GM12878 (cell line): ENCODE measurements around the gene SLC12A4. TPM values are rescaled to one million over a fixed set of nuclear protein-coding genes. Genes with fewer than 3 reads are reported as not detected.

Experiments used
- ATAC-seq: fragments of 200-7000 bp; cut with Tn5 transposase; 3 replicates; pipeline ENCODE4 v1.9.1; 2020; ENCODE audit warnings: mild to moderate bottlenecking, moderate library complexity
- BruUV-seq: library from RNA; stranded (reverse); fragments of 400-500 nt; replicated peaks from 2 replicates; lab custom pipeline; 2021; lab: Mats Ljungman, UMichigan
- CTCF ChIA-PET: fragments of 300-600 bp; sonication (Branson Sonifier 250); formaldehyde crosslinking; extraction: SDS; loops from one replicate; lab custom pipeline; 2021; ENCODE audit warnings: inconsistent platforms; lab: Yijun Ruan, JAX
- POLR2A ChIA-PET: fragments of 350-600 bp; formaldehyde crosslinking; extraction: SDS; loops from one replicate; lab custom pipeline; 2021; ENCODE audit warnings: inconsistent platforms; lab: Charles Lee
- RAD21 ChIA-PET: fragments of 300-600 bp; sonication (Branson Sonifier 250); formaldehyde crosslinking; loops from one replicate; lab custom pipeline; 2023; ENCODE audit warnings: antibody characterized with exemption; ENCODE audit not compliant: unreplicated experiment; lab: Charles Lee
- SMC1A ChIA-PET: fragments of 300-600 bp; sonication (Branson Sonifier 250); formaldehyde crosslinking; loops from one replicate; lab custom pipeline; 2023; ENCODE audit not compliant: unreplicated experiment, uncharacterized antibody; lab: Charles Lee
- DNase-seq: peaks from one replicate; pipeline ENCODE4 v3.0.0-alpha.2; 2011; ENCODE audit warnings: low read depth, low spot score
- FAIRE-seq: peaks from 3 replicates; lab custom pipeline; 2011; peaks lifted over from hg19 to GRCh38; lab: Jason Lieb, UNC
- H2AFZ ChIP-seq: 2 replicates; pipeline ENCODE4 v1.6.0; 2011; ENCODE audit warnings: low read depth, low read length, control low read depth; ENCODE audit not compliant: control insufficient read depth
- H3K27ac ChIP-seq: 2 replicates; pipeline ENCODE4 v1.5.1; 2011; ENCODE audit warnings: control low read depth; ENCODE audit not compliant: control insufficient read depth, insufficient read depth
- H3K27me3 ChIP-seq, 2 experiments: replicated peaks in 1 of 2; 2 replicates each; pipeline versions ENCODE4 v1.6.0 to v1.6.1; 2011; ENCODE audit warnings: low read length in 1 of 2; ENCODE audit not compliant: control insufficient read depth in 2 of 2, insufficient read depth in 2 of 2
- H3K36me3 ChIP-seq, 2 experiments: 2 replicates each; pipeline ENCODE4 v1.5.1; 2011; ENCODE audit warnings: low read length in 1 of 2; ENCODE audit not compliant: control insufficient read depth in 2 of 2, insufficient read depth in 2 of 2
- H3K4me1 ChIP-seq: 2 replicates; pipeline ENCODE4 v1.6.1; 2011; ENCODE audit warnings: mild to moderate bottlenecking, low read length, moderate library complexity, mixed read lengths; ENCODE audit not compliant: control insufficient read depth, insufficient read depth
- H3K4me2 ChIP-seq: 2 replicates; pipeline ENCODE4 v1.6.0; 2011; ENCODE audit warnings: control low read depth; ENCODE audit not compliant: control insufficient read depth, insufficient read depth
- H3K4me3 ChIP-seq: fragments of 200-600 bp; sonication (generic); 2 replicates; pipeline ENCODE4 v1.5.1; 2016
- H3K79me2 ChIP-seq: 2 replicates; pipeline ENCODE4 v1.6.0; 2011; ENCODE audit warnings: low read length; ENCODE audit not compliant: control insufficient read depth, insufficient read depth
- H3K9ac ChIP-seq: 2 replicates; pipeline ENCODE4 v1.8.0; 2011; ENCODE audit warnings: low read length, control low read depth, mixed read lengths; ENCODE audit not compliant: control insufficient read depth, insufficient read depth
- H3K9me3 ChIP-seq: replicated peaks from 3 replicates; pipeline ENCODE4 v1.5.1; 2011; ENCODE audit warnings: mild to moderate bottlenecking, low read length; ENCODE audit not compliant: control insufficient read depth, insufficient read depth
- H4K20me1 ChIP-seq: 2 replicates; pipeline ENCODE4 v1.6.0; 2011; ENCODE audit not compliant: control insufficient read depth, insufficient read depth
- CHD4 ChIP-seq: fragments of 200-600 bp; sonication (generic); IDR thresholded peaks from 2 replicates; pipeline ENCODE4 v1.6.1; 2016; ENCODE audit warnings: mild to moderate bottlenecking
- EGR1 ChIP-seq, 2 experiments: IDR thresholded peaks; 1 replicate in 1 of 2; 2 replicates in 1 of 2; pipeline ENCODE4 v1.6.1; 2011 to 2012; ENCODE audit warnings: low read depth in 2 of 2, low read length in 2 of 2, borderline replicate concordance in 1 of 2, mild to moderate bottlenecking in 1 of 2, moderate library complexity in 1 of 2
- FOXK2 ChIP-seq: fragments of 450-650 bp; IDR thresholded peaks from 2 replicates; pipeline ENCODE4 v1.6.1; 2017; ENCODE audit warnings: mild to moderate bottlenecking, moderate library complexity
- HCFC1 ChIP-seq: fragments of 150-350 bp; IDR thresholded peaks from 2 replicates; pipeline ENCODE4 v1.6.1; 2014; ENCODE audit warnings: low read length
- MTA3 ChIP-seq: IDR thresholded peaks from 2 replicates; pipeline ENCODE4 v1.6.1; 2012; ENCODE audit warnings: low read length, inconsistent platforms, borderline replicate concordance
- PKNOX1 ChIP-seq: fragments of 450-650 bp; IDR thresholded peaks from 2 replicates; pipeline ENCODE4 v1.6.1; 2016; ENCODE audit warnings: mild to moderate bottlenecking
- POLR2A ChIP-seq: IDR thresholded peaks from 2 replicates; pipeline ENCODE4 v1.6.1; 2011; ENCODE audit warnings: low read depth, mild to moderate bottlenecking, low read length
- POLR2AphosphoS5 ChIP-seq: IDR thresholded peaks from 2 replicates; pipeline ENCODE4 v1.6.1; 2011; ENCODE audit warnings: mild to moderate bottlenecking, low read length, inconsistent platforms
- RB1 ChIP-seq: fragments of 450-650 bp; formaldehyde crosslinking; IDR thresholded peaks from 2 replicates; pipeline ENCODE4 v1.6.1; 2017; ENCODE audit warnings: mild to moderate bottlenecking, borderline replicate concordance
- RBBP5 ChIP-seq: fragments of 200-600 bp; sonication (generic); conservative IDR thresholded peaks from 2 replicates; pipeline ENCODE4 v1.6.1; 2016
- TAF1 ChIP-seq: IDR thresholded peaks from 2 replicates; pipeline ENCODE4 v1.6.1; 2011; ENCODE audit warnings: mild to moderate bottlenecking, low read depth, low read length, borderline replicate concordance
- YY1 ChIP-seq: IDR thresholded peaks from 2 replicates; pipeline ENCODE4 v1.6.1; 2011; ENCODE audit warnings: low read depth, mild to moderate bottlenecking, low read length
- WGBS: methylation state at CpG from one replicate; pipeline ENCODE4 v1.1.6; 2016; ENCODE audit warnings: low lambda C conversion rate; ENCODE audit not compliant: insufficient replicate concordance, insufficient coverage; ENCODE audit errors: missing lambda C conversion rate; 5-methylcytosine and 5-hydroxymethylcytosine counted together
- in situ Hi-C: fragments of 300-500 bp; cut with MboI; formaldehyde crosslinking; loops from 9 replicates; pipeline ENCODE4 v1.14.3; 2018; ENCODE audit warnings: mixed read lengths
- intact Hi-C: fragments of 100-400 bp; cut with micrococcal nuclease; formaldehyde crosslinking; loops from one replicate; pipeline ENCODE4 v1.14.2; 2022; ENCODE audit not compliant: unreplicated experiment
- polyA plus RNA-seq, 11 experiments: library from polyadenylated mRNA; depleted of rRNA in 4 of 11; unstranded in 6 of 11; stranded (reverse) in 5 of 11; fragments of >200 nt; fragmentation: Nextera tagmentation in 4 of 11; fragmentation: Illumina TruSeq in 1 of 11; extraction: Ambion mirVana in 4 of 11; extraction: Trizol in 1 of 11; gene quantifications; 1 replicate in 1 of 11; 2 replicates in 10 of 11; pipeline versions ENCODE4 v1.2.1 to v1.2.3, GENCODE V29; 2011 to 2016; ENCODE audit warnings: inconsistent platforms in 2 of 11, missing spikeins in 2 of 11, low read depth in 1 of 11
- total RNA-seq, 4 experiments: library from RNA; depleted of rRNA in 3 of 4; stranded (reverse); fragments of >200 nt in 3 of 4; fragmentation: Illumina TruSeq in 1 of 4; extraction: Trizol in 1 of 4; gene quantifications; 2 replicates each; pipeline versions ENCODE4 v1.2.1 to v1.2.3, GENCODE V29; 2013 to 2021

SLC12A4 gene
- total and polyA plus RNA-seq, 10 of the 15 experiments (the other 5 are each of a cell fraction or from before 2014, with no cell fraction given): 0.95 to 39.9 (median 14.2) TPM

DNA sequence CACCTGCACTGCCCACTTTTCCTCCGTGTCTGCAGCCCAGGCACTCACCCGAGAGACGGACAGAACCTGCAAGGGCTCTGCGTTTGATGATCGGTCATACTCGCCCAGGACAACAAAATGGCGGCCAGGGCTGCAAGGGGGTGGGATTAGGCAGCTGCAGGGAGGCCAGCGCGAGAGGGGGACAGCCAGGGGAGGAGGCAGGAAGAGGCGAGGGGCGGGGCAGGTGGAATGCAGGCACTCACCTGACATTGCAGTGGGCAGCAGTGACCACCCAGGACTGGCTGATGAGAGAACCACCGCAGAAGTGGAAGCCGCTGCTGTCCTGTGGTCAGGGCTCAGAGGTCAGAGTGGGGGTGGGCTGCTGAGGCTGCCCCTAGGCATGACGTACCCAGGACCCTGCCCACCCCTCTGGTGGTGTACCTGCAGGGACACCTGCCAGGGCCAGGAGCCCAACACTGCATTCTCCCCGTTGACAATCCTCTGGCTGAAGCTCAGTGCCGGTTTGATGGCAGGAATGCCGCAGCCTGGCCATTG is 37.7 kb downstream of the SLC12A4 start (continued):
- TF ChIP-seq PKNOX1 (no peak), YY1 (peak; percentile 56; the same call in 1 of the 2 replicates), EGR1 (IDR thresholded peaks at IDR 0.05; ENCODE audit: borderline replicate concordance in 1 of 2, low read depth in 2 of 2, low read length in 2 of 2) (no peak), MTA3 (0 out of 2 replicates have a peak, but pooled peaks have one; percentile 14), RB1 (no peak), POLR2AphosphoS5 (peak; percentile 57; the same call in 1 of the 2 replicates), FOXK2 (no peak), RBBP5 (no peak), TAF1 (no peak)

DNA sequence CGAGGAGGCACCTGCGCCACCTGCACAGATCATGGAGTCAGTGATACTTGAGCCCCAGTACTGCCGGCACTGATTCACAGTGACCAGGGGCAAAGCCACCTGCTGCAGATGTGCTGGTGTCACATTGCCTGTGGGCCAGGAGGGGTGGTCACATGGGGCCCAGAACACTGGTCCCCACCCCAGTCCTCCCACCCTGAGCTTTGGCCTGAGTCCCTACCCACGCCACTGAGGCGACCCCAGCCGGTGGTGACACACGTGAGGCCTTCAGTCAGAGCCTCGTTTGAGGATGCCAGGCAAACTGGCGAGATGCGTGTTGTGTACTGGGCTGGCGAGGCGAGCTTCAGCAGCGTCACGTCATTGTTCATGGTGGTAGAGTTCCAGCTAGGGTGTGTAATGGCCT is 38.2 kb downstream of the SLC12A4 start:
- peaks cover 6% of the 10 kb centered on the region for H3K79me2 ChIP-seq
- H3K36me3 ChIP-seq: peaks cover 19 to 39% of the 10 kb centered on the region in 2 experiments
- no peak overlapping the region for H3K27ac ChIP-seq
- intact Hi-C loops (no loop called here), in situ Hi-C loops (no loop called here)
- H3K4me2 ChIP-seq: no peak overlapping the region
- ChIA-PET POLR2A (interaction anchor here (0.5 kb wide), 1 partner anchor 9 kb away, joined by 3 read pairs; no protein-coding TSS in a partner anchor), RAD21 (no interaction called here), CTCF (interaction anchor here (0.6 to 3.7 kb wide), 4 partner anchors 16 to 257 kb away, joined by 3 to 18 read pairs (median 9); partner anchors contain the start of gene NRN1L), SMC1A (interaction anchor here (2.5 kb wide), 1 partner anchor 113 kb away, joined by 5 read pairs; no protein-coding TSS in a partner anchor)
- no peaks in the 10 kb centered on the region for H3K27me3 ChIP-seq
- no TSS peak for BruUV-seq
- no peaks in the 10 kb centered on the region for H3K9me3 ChIP-seq
- FAIRE-seq (no peak), ATAC-seq (no peak), DNase-seq (no peak)
- peaks cover 3% of the 10 kb centered on the region for H3K4me1 ChIP-seq
- H2AFZ ChIP-seq: no peak overlapping the region
- H3K4me3 ChIP-seq: no peak overlapping the region
- TF ChIP-seq CHD4 (no peak), POLR2A (peak; percentile 56; the same call in 1 of the 2 replicates), HCFC1 (no peak)
- no peak overlapping the region for H3K9ac ChIP-seq
- 95% methylated on average over 14 of the region's 14 CpGs for WGBS
- no peaks in the 10 kb centered on the region for H4K20me1 ChIP-seq
